Heart left ventricle (tissue), 13 donors: Measurements from ENCODE around the gene EVA1A.

Source experiments
- CTCF ChIP-seq, 12 donors: fragments of 200-600 bp; sonication (generic) in 4 of 12; IDR thresholded peaks; one replicate each; pipeline versions ENCODE4 v1.5.0 to v1.8.0; 2018 to 2022; ENCODE audit warnings: antibody characterized with exemption in 12 of 12, mild to moderate bottlenecking in 5 of 12
- POLR2A ChIP-seq, 2 donors: fragments of 450-650 bp; IDR thresholded peaks; one replicate each; pipeline ENCODE4 v1.6.1; 2017; ENCODE audit warnings: antibody characterized with exemption in 2 of 2, mild to moderate bottlenecking in 2 of 2, moderate library complexity in 2 of 2
- donor health status: ischemic (EF 13 %, LVEDD 7.1; RV severe dilation, severe dysfunction).
- donor health status: DM: no; HTN: yes; CAD: no.
- donor health status: DM: no; HTN: no; CAD: no.
- donor health status: ischemic (EF 25% LVEDD 6.9; RV normal size, moderate dysfunction).
- donor health status: ischemic (EF 25% LVEDD 5.7; RV mildly dilated, moderate dysfunction).
- donor health status: ischemic (EF 35%, LVEDD 5.7; RV mildly dilated, moderate dysfunction).
- donor health status: nonischemic (EF 11% LVEDD 7.7; RV severe dilation, severe dysfunction).
- donor health status: DM: yes; HTN: yes; CAD: no.
- donor health status: PGD.
- donor health status: ischemic (EF 29% LVEDD 5.4; RV normal size, mild dysfunction).
- donor health status: nonischemic (EF 23%, LVEDD 6.1; RV moderate dilation, normal function).

GRCh38 chr2:75454241-75454620, 106.5 kb downstream of the EVA1A start:
- no peak for TF ChIP-seq CTCF (IDR thresholded peaks at IDR 0.05)
- TF ChIP-seq POLR2A (IDR thresholded peaks at IDR 0.05) = no peak
